ENCODE data around the gene BLVRA.

DNA sequence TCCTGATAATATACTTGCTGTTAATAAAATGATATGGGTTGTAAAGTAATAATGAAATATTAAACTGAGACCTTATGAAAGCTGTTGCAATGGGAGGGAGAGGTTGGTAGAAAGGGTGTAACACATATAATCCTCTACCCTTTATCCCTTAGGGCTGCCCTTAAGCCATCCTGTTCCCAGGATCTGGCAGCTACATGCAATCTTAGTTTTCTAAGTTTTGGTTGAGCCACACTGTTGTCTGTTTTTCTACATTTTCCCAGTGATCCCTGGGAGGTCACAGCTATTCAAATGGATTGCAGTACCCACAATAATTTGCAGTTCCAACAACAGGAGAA, 35.5 kb upstream of the BLVRA start:
- TF ChIP-seq CTCF (IDR thresholded peaks at IDR 0.05) (no peak), POLR2A (IDR thresholded peaks at IDR 0.05; ENCODE audit: low read depth) (no peak), EP300 (IDR thresholded peaks at IDR 0.05) (no peak)
